ENCODE data around the gene RASA3. TPM values are rescaled to one million over a fixed set of nuclear protein-coding genes. Genes with fewer than 3 reads are reported as not detected.
A peak's percentile ranks its signal among the peaks of the same experiment; 100 is the strongest.

The RASA3 gene
- total RNA-seq, 1 donor from 2014 or later, result 29.9 TPM

GRCh38 chr13:114005206-114005724 lies 127.2 kb downstream of the RASA3 start:
- Mint-ChIP-seq H3K27me3 (ENCODE audit: low read depth) (no peaks in the 10 kb centered on the region), H3K4me3 (ENCODE audit: unreplicated experiment) (no peak overlapping the region), H3K4me1 (ENCODE audit: low read depth) (peaks cover 7% of the 10 kb centered on the region), H3K9me3 (ENCODE audit: low read depth) (no peaks in the 10 kb centered on the region), H3K36me3 (ENCODE audit: low read depth) (peaks cover 11% of the 10 kb centered on the region), H3K27ac (ENCODE audit: unreplicated experiment) (peak overlapping the region; percentile 55)
- TF ChIP-seq CTCF (IDR thresholded peaks at IDR 0.05), result no peak
- DNase-seq (ENCODE audit: low spot score), result peak; percentile 69

- Mint-ChIP-seq H3K9me3 (ENCODE audit: low read depth) (no peaks in the 10 kb centered on the region), H3K27me3 (ENCODE audit: low read depth) (no peaks in the 10 kb centered on the region), H3K36me3 (ENCODE audit: low read depth) (peaks cover 12% of the 10 kb centered on the region), H3K4me3 (ENCODE audit: unreplicated experiment) (no peak overlapping the region), H3K27ac (ENCODE audit: unreplicated experiment) (peak overlapping the region; percentile 55), H3K4me1 (ENCODE audit: low read depth) (peaks cover 7% of the 10 kb centered on the region)
- TF ChIP-seq CTCF (IDR thresholded peaks at IDR 0.05), result no peak
- peak; percentile 65 for DNase-seq (ENCODE audit: low spot score)
These were observed 127.8 kb downstream of the RASA3 start for GRCh38 chr13:114004420-114005205.

GRCh38 chr13:114002771-114003321 lies 129.6 kb downstream of the RASA3 start:
- Mint-ChIP-seq H3K27me3 (ENCODE audit: low read depth) (no peaks in the 10 kb centered on the region), H3K27ac (ENCODE audit: unreplicated experiment) (no peak overlapping the region), H3K4me1 (ENCODE audit: low read depth) (peaks cover 10% of the 10 kb centered on the region), H3K9me3 (ENCODE audit: low read depth) (no peaks in the 10 kb centered on the region), H3K4me3 (ENCODE audit: unreplicated experiment) (no peak overlapping the region), H3K36me3 (ENCODE audit: low read depth) (peaks cover 18% of the 10 kb centered on the region)
- DNase-seq (ENCODE audit: low spot score), result peak; percentile 64
- TF ChIP-seq CTCF (IDR thresholded peaks at IDR 0.05), result no peak

- TF ChIP-seq CTCF (IDR thresholded peaks at IDR 0.05), result no peak
- Mint-ChIP-seq H3K27ac (ENCODE audit: unreplicated experiment) (no peak overlapping the region), H3K9me3 (ENCODE audit: low read depth) (no peaks in the 10 kb centered on the region), H3K36me3 (ENCODE audit: low read depth) (peaks cover 19% of the 10 kb centered on the region), H3K27me3 (ENCODE audit: low read depth) (no peaks in the 10 kb centered on the region), H3K4me1 (ENCODE audit: low read depth) (peaks cover 10% of the 10 kb centered on the region), H3K4me3 (ENCODE audit: unreplicated experiment) (no peak overlapping the region)
- DNase-seq (ENCODE audit: low spot score), result peak; percentile 77
These were observed 130.3 kb downstream of the RASA3 start for GRCh38 chr13:114002009-114002544.

GRCh38 chr13:114001331-114002008 lies 131.0 kb downstream of the RASA3 start:
- Mint-ChIP-seq H3K27me3 (ENCODE audit: low read depth) (no peaks in the 10 kb centered on the region), H3K4me3 (ENCODE audit: unreplicated experiment) (no peak overlapping the region), H3K36me3 (ENCODE audit: low read depth) (peaks cover 20% of the 10 kb centered on the region), H3K27ac (ENCODE audit: unreplicated experiment) (no peak overlapping the region), H3K9me3 (ENCODE audit: low read depth) (no peaks in the 10 kb centered on the region), H3K4me1 (ENCODE audit: low read depth) (peaks cover 10% of the 10 kb centered on the region)
- TF ChIP-seq CTCF (IDR thresholded peaks at IDR 0.05), result no peak
- peak; percentile 88 for DNase-seq (ENCODE audit: low spot score)

Data from chondrocyte (in vitro differentiated cells).